Measurements from ENCODE around the gene PSMD2. TPM values are rescaled to one million over a fixed set of nuclear protein-coding genes. Genes with fewer than 3 reads are reported as not detected.
A peak's percentile ranks its signal among the peaks of the same experiment; 100 is the strongest.

Gene PSMD2
- total RNA-seq, 1 donor from 2014 or later = 255 TPM

- intact Hi-C loops (cut with micrococcal nuclease) = no loop called here
- Mint-ChIP-seq H3K4me1 (ENCODE audit: low read depth) (peaks cover 38% of the 10 kb centered on the region), H3K27ac (no peak overlapping the region), H3K27me3 (ENCODE audit: insufficient read depth) (no peaks in the 10 kb centered on the region), H3K4me3 (no peak overlapping the region), H3K9me3 (no peaks in the 10 kb centered on the region), H3K36me3 (ENCODE audit: low read depth) (peaks cover 86% of the 10 kb centered on the region)
- no peak for DNase-seq (ENCODE audit: low spot score)
Measured at GRCh38 chr3:184328516-184328915, 29.5 kb downstream of the PSMD2 start.

- Mint-ChIP-seq H3K36me3 (ENCODE audit: low read depth) (peaks cover 67% of the 10 kb centered on the region), H3K4me3 (no peak overlapping the region), H3K27ac (peak overlapping the region; percentile 92), H3K27me3 (ENCODE audit: insufficient read depth) (peaks cover 2% of the 10 kb centered on the region), H3K9me3 (no peaks in the 10 kb centered on the region), H3K4me1 (ENCODE audit: low read depth) (peaks cover 53% of the 10 kb centered on the region)
- intact Hi-C loops (cut with micrococcal nuclease) = no loop called here
- no peak for DNase-seq (ENCODE audit: low spot score)
Measured at GRCh38 chr3:184332370-184333090, 33.5 kb downstream of the PSMD2 start.

GRCh38 chr3:184333190-184333589 lies 34.1 kb downstream of the PSMD2 start:
- Mint-ChIP-seq H3K36me3 (ENCODE audit: low read depth) (peaks cover 67% of the 10 kb centered on the region), H3K27ac (peak overlapping the region; percentile 92), H3K4me3 (no peak overlapping the region), H3K4me1 (ENCODE audit: low read depth) (peaks cover 59% of the 10 kb centered on the region), H3K27me3 (ENCODE audit: insufficient read depth) (peaks cover 2% of the 10 kb centered on the region), H3K9me3 (no peaks in the 10 kb centered on the region)
- no peak for DNase-seq (ENCODE audit: low spot score)
- intact Hi-C loops (cut with micrococcal nuclease) = no loop called here

GRCh38 chr3:184333700-184334099 lies 34.7 kb downstream of the PSMD2 start:
- H3K4me3 Mint-ChIP-seq = no peak overlapping the region
- peak overlapping the region; percentile 92 for H3K27ac Mint-ChIP-seq
- intact Hi-C loops (cut with micrococcal nuclease) = loop anchor here (1.0 kb wide), 1 partner anchor 34 kb away; the partner anchor contains the start of gene PSMD2

GRCh38 chr3:184334470-184335158 lies 35.6 kb downstream of the PSMD2 start:
- Mint-ChIP-seq H3K4me1 (ENCODE audit: low read depth) (peaks cover 57% of the 10 kb centered on the region), H3K27me3 (ENCODE audit: insufficient read depth) (peaks cover 2% of the 10 kb centered on the region), H3K4me3 (peak overlapping the region; percentile 57), H3K9me3 (no peaks in the 10 kb centered on the region), H3K36me3 (ENCODE audit: low read depth) (peaks cover 56% of the 10 kb centered on the region), H3K27ac (peak overlapping the region; percentile 92)
- peak; percentile 20 for DNase-seq (ENCODE audit: low spot score)
- intact Hi-C loops (cut with micrococcal nuclease) = loop anchor here (1.0 kb wide), 2 partner anchors 20 to 35 kb away; partner anchors contain the start of genes EIF4G1 and PSMD2

More at GRCh38 chr3:184333700-184334099, 34.7 kb downstream of the PSMD2 start:
- Mint-ChIP-seq H3K4me1 (ENCODE audit: low read depth) (peaks cover 59% of the 10 kb centered on the region), H3K36me3 (ENCODE audit: low read depth) (peaks cover 62% of the 10 kb centered on the region), H3K9me3 (no peaks in the 10 kb centered on the region), H3K27me3 (ENCODE audit: insufficient read depth) (peaks cover 2% of the 10 kb centered on the region)
- DNase-seq (ENCODE audit: low spot score) = no peak

- H3K27ac Mint-ChIP-seq = peak overlapping the region; percentile 92
- H3K4me3 Mint-ChIP-seq = peak overlapping the region; percentile 87
- intact Hi-C loops (cut with micrococcal nuclease) = loop anchor here (1.0 kb wide), 1 partner anchor 21 kb away; the partner anchor contains the start of gene EIF4G1
- no peak for DNase-seq (ENCODE audit: low spot score)
- peaks cover 2% of the 10 kb centered on the region for H3K27me3 Mint-ChIP-seq (ENCODE audit: insufficient read depth)
- H3K9me3 Mint-ChIP-seq = no peaks in the 10 kb centered on the region
- peaks cover 54% of the 10 kb centered on the region for H3K4me1 Mint-ChIP-seq (ENCODE audit: low read depth)
- H3K36me3 Mint-ChIP-seq (ENCODE audit: low read depth) = peaks cover 52% of the 10 kb centered on the region
Measured at GRCh38 chr3:184335291-184335660, 36.2 kb downstream of the PSMD2 start.

GRCh38 chr3:184335661-184336546 lies 36.9 kb downstream of the PSMD2 start:
- intact Hi-C loops (cut with micrococcal nuclease) = loop anchor here (1.0 kb wide), 2 partner anchors 22 to 27 kb away; partner anchors contain the start of gene EIF4G1
- H3K4me1 Mint-ChIP-seq (ENCODE audit: low read depth) = peaks cover 58% of the 10 kb centered on the region
- H3K27me3 Mint-ChIP-seq (ENCODE audit: insufficient read depth) = peaks cover 2% of the 10 kb centered on the region
- peak overlapping the region; percentile 92 for H3K27ac Mint-ChIP-seq
- peak overlapping the region; percentile 87 for H3K4me3 Mint-ChIP-seq
- H3K9me3 Mint-ChIP-seq = no peaks in the 10 kb centered on the region
- peaks cover 48% of the 10 kb centered on the region for H3K36me3 Mint-ChIP-seq (ENCODE audit: low read depth)
- peak; percentile 84 for DNase-seq (ENCODE audit: low spot score)

- Mint-ChIP-seq H3K27ac (peak overlapping the region; percentile 88), H3K4me1 (ENCODE audit: low read depth) (peaks cover 65% of the 10 kb centered on the region), H3K9me3 (no peaks in the 10 kb centered on the region), H3K27me3 (ENCODE audit: insufficient read depth) (peaks cover 2% of the 10 kb centered on the region), H3K4me3 (peak overlapping the region; percentile 87), H3K36me3 (ENCODE audit: low read depth) (peaks cover 39% of the 10 kb centered on the region)
- intact Hi-C loops (cut with micrococcal nuclease) = loop anchor here (1.0 kb wide), 1 partner anchor 27 kb away; no protein-coding TSS in a partner anchor
- no peak for DNase-seq (ENCODE audit: low spot score)
Measured at GRCh38 chr3:184336547-184337398, 37.7 kb downstream of the PSMD2 start.

GRCh38 chr3:184337399-184337714 lies 38.3 kb downstream of the PSMD2 start, which contains the start of gene FAM131A:
Gene FAM131A, plus strand, starts transcription at chr3:184337600. Its CDS starts 31 bp downstream, at chr3:184337631.
- peaks cover 34% of the 10 kb centered on the region for H3K36me3 Mint-ChIP-seq (ENCODE audit: low read depth)
- peaks cover 61% of the 10 kb centered on the region for H3K4me1 Mint-ChIP-seq (ENCODE audit: low read depth)
- no peaks in the 10 kb centered on the region for H3K9me3 Mint-ChIP-seq
- intact Hi-C loops (cut with micrococcal nuclease) = no loop called here
- peaks cover 2% of the 10 kb centered on the region for H3K27me3 Mint-ChIP-seq (ENCODE audit: insufficient read depth)
- peak within 1 kb of the TSS; percentile 88 for H3K27ac Mint-ChIP-seq
- peak within 1 kb of the TSS; percentile 87 for H3K4me3 Mint-ChIP-seq
- no peak for DNase-seq (ENCODE audit: low spot score)

GRCh38 chr3:184337981-184338380 lies 38.9 kb downstream of the PSMD2 start:
- no peak for DNase-seq (ENCODE audit: low spot score)
- peak overlapping the region; percentile 31 for H3K4me3 Mint-ChIP-seq
- H3K36me3 Mint-ChIP-seq (ENCODE audit: low read depth) = peaks cover 30% of the 10 kb centered on the region
- H3K9me3 Mint-ChIP-seq = no peaks in the 10 kb centered on the region
- H3K4me1 Mint-ChIP-seq (ENCODE audit: low read depth) = peaks cover 55% of the 10 kb centered on the region
- no peak overlapping the region for H3K27ac Mint-ChIP-seq
- peaks cover 2% of the 10 kb centered on the region for H3K27me3 Mint-ChIP-seq (ENCODE audit: insufficient read depth)
- intact Hi-C loops (cut with micrococcal nuclease) = no loop called here

- Mint-ChIP-seq H3K36me3 (ENCODE audit: low read depth) (peaks cover 25% of the 10 kb centered on the region), H3K4me3 (no peak overlapping the region), H3K9me3 (no peaks in the 10 kb centered on the region), H3K27ac (no peak overlapping the region), H3K27me3 (ENCODE audit: insufficient read depth) (peaks cover 2% of the 10 kb centered on the region), H3K4me1 (ENCODE audit: low read depth) (peaks cover 49% of the 10 kb centered on the region)
- DNase-seq (ENCODE audit: low spot score) = no peak
- intact Hi-C loops (cut with micrococcal nuclease) = no loop called here
Measured at GRCh38 chr3:184338511-184338945, 39.5 kb downstream of the PSMD2 start.

GRCh38 chr3:184339001-184339400 lies 40.0 kb downstream of the PSMD2 start:
- H3K27ac Mint-ChIP-seq = no peak overlapping the region
- H3K36me3 Mint-ChIP-seq (ENCODE audit: low read depth) = peaks cover 21% of the 10 kb centered on the region
- no peak for DNase-seq (ENCODE audit: low spot score)
- intact Hi-C loops (cut with micrococcal nuclease) = no loop called here
- peaks cover 2% of the 10 kb centered on the region for H3K27me3 Mint-ChIP-seq (ENCODE audit: insufficient read depth)
- no peaks in the 10 kb centered on the region for H3K9me3 Mint-ChIP-seq
- H3K4me3 Mint-ChIP-seq = no peak overlapping the region
- H3K4me1 Mint-ChIP-seq (ENCODE audit: low read depth) = peaks cover 45% of the 10 kb centered on the region

Measured in activated T-helper 1 cell treated with anti-CD3 and anti-CD28 coated beads, Interleukin-12 subunit alpha, Interleukin-12 subunit beta, Interleukin-2, Interleukin-4 antibody, amounts not matched to agents 30 ng/mL and 10 ng/mL and 1 ng/mL, durations not matched to agents 14 hours and 24 hours and 36 hours (primary cell).